Type B pancreatic cell (in vitro differentiated cells): ENCODE data around the gene SPACA4. TPM values are rescaled to one million over a fixed set of nuclear protein-coding genes. Genes with fewer than 3 reads are reported as not detected.
A peak's percentile ranks its signal among the peaks of the same experiment; 100 is the strongest.

Experiments used
- DNase-seq: peaks from one replicate; pipeline ENCODE4 v3.0.0; 2021; ENCODE audit warnings: mixed read lengths; ENCODE audit not compliant: unreplicated experiment; ENCODE audit errors: extremely low spot score
- H3K27ac Mint-ChIP-seq: 2 replicates; pipeline ENCODE4 v1.8.0; 2021; ENCODE audit warnings: mild to moderate bottlenecking, mixed read lengths
- H3K27me3 Mint-ChIP-seq: 2 replicates; pipeline ENCODE4 v1.8.0; 2021; ENCODE audit warnings: mixed read lengths
- H3K36me3 Mint-ChIP-seq: 2 replicates; pipeline ENCODE4 v1.8.0; 2021; ENCODE audit warnings: mixed read lengths
- H3K4me1 Mint-ChIP-seq: one replicate; pipeline ENCODE4 v1.8.0; 2021; ENCODE audit warnings: mixed read lengths; ENCODE audit not compliant: unreplicated experiment
- H3K4me3 Mint-ChIP-seq: 2 replicates; pipeline ENCODE4 v1.8.0; 2021; ENCODE audit warnings: mild to moderate bottlenecking, mixed read lengths
- H3K9me3 Mint-ChIP-seq: 2 replicates; pipeline ENCODE4 v1.8.0; 2021; ENCODE audit warnings: mixed read lengths
- total RNA-seq: library from RNA; stranded (reverse); gene quantifications from 2 replicates; pipeline ENCODE4 v1.2.1, GENCODE V29; 2021; ENCODE audit warnings: low replicate concordance
- TF ChIP-seq, protein P1 (sequence below): fragments of 200-600 bp; sonication (generic); conservative IDR thresholded peaks from 2 replicates; pipeline ENCODE4 v1.5.0; 2021; ENCODE audit warnings: antibody characterized with exemption, mild to moderate bottlenecking

The SPACA4 gene
- total RNA-seq, 1 donor from 2014 or later, result not detected

DNA sequence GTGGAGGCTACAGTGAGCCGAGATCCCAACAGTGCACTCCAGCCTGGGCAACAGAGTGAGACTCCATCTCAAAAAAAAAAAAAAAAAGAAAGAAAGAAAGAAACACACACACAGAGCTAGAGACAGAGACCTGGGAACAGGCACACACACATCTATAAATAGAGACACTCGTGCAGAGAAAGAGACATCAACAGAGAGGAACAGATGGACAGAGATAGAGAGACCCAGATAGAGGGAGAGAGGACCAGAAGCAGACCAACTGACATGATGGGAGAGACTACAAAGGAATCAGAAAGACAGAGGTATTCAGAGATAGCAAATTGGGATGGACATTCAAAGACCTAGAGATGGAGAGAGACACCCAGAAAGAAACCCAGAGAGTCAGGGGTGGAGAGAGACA is 41.6 kb downstream of the SPACA4 start:
- H3K4me1 Mint-ChIP-seq, result peaks cover 16% of the 10 kb centered on the region
- no peak overlapping the region for H3K4me3 Mint-ChIP-seq
- TF ChIP-seq, protein P1, sequence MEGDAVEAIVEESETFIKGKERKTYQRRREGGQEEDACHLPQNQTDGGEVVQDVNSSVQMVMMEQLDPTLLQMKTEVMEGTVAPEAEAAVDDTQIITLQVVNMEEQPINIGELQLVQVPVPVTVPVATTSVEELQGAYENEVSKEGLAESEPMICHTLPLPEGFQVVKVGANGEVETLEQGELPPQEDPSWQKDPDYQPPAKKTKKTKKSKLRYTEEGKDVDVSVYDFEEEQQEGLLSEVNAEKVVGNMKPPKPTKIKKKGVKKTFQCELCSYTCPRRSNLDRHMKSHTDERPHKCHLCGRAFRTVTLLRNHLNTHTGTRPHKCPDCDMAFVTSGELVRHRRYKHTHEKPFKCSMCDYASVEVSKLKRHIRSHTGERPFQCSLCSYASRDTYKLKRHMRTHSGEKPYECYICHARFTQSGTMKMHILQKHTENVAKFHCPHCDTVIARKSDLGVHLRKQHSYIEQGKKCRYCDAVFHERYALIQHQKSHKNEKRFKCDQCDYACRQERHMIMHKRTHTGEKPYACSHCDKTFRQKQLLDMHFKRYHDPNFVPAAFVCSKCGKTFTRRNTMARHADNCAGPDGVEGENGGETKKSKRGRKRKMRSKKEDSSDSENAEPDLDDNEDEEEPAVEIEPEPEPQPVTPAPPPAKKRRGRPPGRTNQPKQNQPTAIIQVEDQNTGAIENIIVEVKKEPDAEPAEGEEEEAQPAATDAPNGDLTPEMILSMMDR, result no peak
- H3K9me3 Mint-ChIP-seq, result no peaks in the 10 kb centered on the region
- no peaks in the 10 kb centered on the region for H3K27me3 Mint-ChIP-seq
- H3K27ac Mint-ChIP-seq, result no peak overlapping the region
- DNase-seq, result no peak
- no peaks in the 10 kb centered on the region for H3K36me3 Mint-ChIP-seq

DNA sequence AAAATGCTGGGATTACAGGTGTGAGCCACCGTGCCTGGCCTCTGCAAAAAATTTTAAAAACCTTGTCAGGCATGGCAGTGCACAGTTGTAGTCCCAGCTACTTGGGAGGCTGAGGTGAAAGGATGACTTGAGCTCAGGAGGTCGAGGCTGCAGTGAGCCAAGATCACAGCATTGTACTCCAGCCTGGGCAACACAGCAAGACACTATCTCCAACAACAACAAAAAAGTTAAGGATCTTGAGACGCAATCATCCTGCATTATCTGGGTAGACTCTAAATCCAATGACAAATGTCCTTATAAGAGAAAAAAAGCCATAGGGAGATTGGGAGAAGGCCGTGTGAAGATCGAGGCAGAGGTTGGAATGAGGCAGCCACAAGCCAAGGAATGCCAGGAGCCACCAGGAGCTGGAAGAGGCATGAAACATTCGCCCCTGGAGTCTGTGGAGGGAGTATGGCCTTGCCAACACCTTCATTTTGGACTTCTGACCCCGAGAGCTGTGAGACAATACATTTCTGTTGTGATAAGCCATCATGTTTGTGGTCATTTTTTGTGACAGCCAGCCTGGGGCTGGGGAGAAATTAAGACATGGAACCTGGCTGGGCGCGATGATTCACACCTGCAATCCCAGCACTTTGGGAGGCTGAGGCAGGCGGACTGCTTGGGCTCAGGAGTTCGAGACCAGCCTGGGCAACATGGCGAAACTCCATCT is 44.6 kb downstream of the SPACA4 start:
- Mint-ChIP-seq H3K4me1 (peaks cover 14% of the 10 kb centered on the region), H3K27ac (no peak overlapping the region), H3K4me3 (no peak overlapping the region), H3K9me3 (no peaks in the 10 kb centered on the region), H3K27me3 (no peaks in the 10 kb centered on the region), H3K36me3 (no peaks in the 10 kb centered on the region)
- TF ChIP-seq, protein P1, result no peak
- DNase-seq, result no peak

DNA sequence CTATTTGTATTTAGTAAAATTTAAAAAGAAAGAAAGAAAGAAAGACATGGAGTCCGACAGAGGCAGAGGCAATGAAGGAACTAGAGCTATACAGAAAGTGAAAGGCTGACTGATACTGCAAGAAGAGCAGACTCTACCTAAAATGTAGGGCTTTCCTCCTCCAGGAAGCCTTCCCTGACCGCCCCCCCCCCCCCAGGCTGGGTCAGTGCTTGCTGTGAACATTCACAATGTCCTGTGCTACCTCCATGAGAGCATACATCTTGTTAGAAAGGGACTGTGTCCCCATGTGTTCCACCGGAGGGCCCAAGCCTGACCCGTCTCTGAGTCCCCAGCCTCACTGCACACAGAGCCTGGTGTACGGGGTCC is 45.1 kb downstream of the SPACA4 start:
- no peak for DNase-seq
- TF ChIP-seq, protein P1, result no peak
- Mint-ChIP-seq H3K4me1 (peaks cover 14% of the 10 kb centered on the region), H3K27ac (no peak overlapping the region), H3K36me3 (no peaks in the 10 kb centered on the region), H3K27me3 (no peaks in the 10 kb centered on the region), H3K4me3 (no peak overlapping the region), H3K9me3 (no peaks in the 10 kb centered on the region)

DNA sequence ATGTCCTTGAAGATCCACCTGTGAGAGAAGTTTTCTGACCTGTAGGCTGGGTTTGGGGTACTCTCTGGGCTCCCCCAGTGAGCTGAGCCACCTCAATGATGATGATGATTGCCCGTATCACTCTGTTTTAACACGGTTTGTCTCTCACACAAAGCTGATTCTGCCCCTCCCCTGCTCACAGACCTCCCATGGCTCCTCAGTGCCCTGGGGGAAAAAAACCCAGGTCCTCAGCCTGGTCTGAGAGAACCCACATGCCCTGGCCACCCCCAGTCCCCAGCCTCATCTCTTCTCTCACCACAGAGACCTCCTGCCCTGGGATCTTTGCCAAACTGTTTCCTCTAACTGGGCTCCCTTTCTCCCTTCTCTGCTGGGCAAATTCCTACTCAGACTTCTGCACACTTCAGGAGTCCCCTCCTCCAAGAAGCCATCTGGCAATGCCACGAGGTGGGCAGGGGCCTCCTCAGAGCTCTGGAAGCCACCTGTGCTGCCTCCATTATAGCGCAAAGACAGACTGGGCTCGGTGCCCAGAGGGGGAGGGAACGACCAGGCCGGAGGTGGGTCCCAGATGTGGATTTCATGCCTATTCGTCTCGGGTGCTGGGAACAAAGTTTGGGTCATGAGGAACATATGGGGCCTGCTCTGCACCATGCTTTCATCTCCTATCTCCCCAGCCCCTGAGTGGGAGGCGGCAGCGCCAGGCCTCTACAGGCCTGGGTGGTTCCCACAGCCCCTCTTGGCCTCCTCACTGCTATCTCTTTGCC is 47.9 kb downstream of the SPACA4 start:
- no peak overlapping the region for H3K4me3 Mint-ChIP-seq
- H3K27ac Mint-ChIP-seq, result no peak overlapping the region
- no peak for DNase-seq
- no peaks in the 10 kb centered on the region for H3K9me3 Mint-ChIP-seq
- H3K4me1 Mint-ChIP-seq, result peaks cover 17% of the 10 kb centered on the region
- TF ChIP-seq, protein P1, result no peak
- no peaks in the 10 kb centered on the region for H3K36me3 Mint-ChIP-seq
- no peaks in the 10 kb centered on the region for H3K27me3 Mint-ChIP-seq

DNA sequence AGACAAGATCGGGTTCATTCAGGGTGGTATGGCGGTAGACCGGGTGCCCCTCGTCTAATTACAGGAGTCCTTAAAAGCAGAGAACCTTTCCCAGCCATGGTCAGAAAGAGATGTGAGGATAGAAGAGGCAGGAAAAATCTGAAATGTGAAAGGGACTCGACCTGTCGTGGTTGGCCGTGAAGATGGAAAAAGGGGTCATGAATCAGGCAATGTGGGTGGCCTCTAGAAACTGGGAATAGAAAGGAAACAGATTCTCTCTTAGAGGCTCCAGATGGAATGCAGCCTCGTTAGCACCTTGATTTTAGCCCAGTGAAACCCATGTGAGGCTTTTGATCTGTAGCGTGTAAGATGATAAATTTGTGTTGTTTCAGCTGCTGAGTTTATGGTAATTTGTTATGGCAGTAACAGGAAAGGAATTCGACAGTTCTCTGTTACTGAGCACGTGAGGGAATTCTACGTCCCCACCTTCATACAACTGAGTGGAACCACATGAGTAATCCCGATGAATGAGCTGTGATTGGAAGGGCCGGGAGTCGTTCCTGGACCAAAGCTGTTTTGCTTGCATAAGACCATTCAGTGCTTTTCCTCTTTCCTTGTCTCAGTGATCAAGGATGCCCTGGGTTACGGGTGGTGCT is 50.4 kb downstream of the SPACA4 start:
- DNase-seq, result no peak
- TF ChIP-seq, protein P1, result no peak
- peak overlapping the region; percentile 36 for H3K27ac Mint-ChIP-seq
- H3K36me3 Mint-ChIP-seq, result no peaks in the 10 kb centered on the region
- H3K4me3 Mint-ChIP-seq, result no peak overlapping the region
- peaks cover 22% of the 10 kb centered on the region for H3K4me1 Mint-ChIP-seq
- H3K9me3 Mint-ChIP-seq, result no peaks in the 10 kb centered on the region
- no peaks in the 10 kb centered on the region for H3K27me3 Mint-ChIP-seq

Other genes with a start within 250 kb of the SPACA4 start
- 8.6 and 12.8 TPM in 2 replicates for gene TMEM143, start 242.8 kb upstream of the SPACA4 start, total RNA-seq
- not detected in 2 replicates for gene SYNGR4, start 242.4 kb upstream of the SPACA4 start, total RNA-seq
- gene KDELR1, start 215.2 kb upstream of the SPACA4 start, total RNA-seq, result 227 and 245 TPM in 2 replicates
- 0.45 and 0.58 TPM in 2 replicates for gene GRIN2D, start 213.1 kb upstream of the SPACA4 start, total RNA-seq
- 37.2 and 44.0 TPM in 2 replicates for gene GRWD1, start 160.8 kb upstream of the SPACA4 start, total RNA-seq
- gene KCNJ14, start 151.2 kb upstream of the SPACA4 start, total RNA-seq, result 1.8 TPM in 2 replicates
- gene CYTH2, start 137.4 kb upstream of the SPACA4 start, total RNA-seq, result 115 and 139 TPM in 2 replicates
- gene LMTK3, start 94.9 kb upstream of the SPACA4 start, total RNA-seq, result 12.2 and 21.6 TPM in 2 replicates
- 0.77 and 5.3 TPM in 2 replicates for gene SULT2B1, start 54.6 kb upstream of the SPACA4 start, total RNA-seq
- 6.1 and 8.1 TPM in 2 replicates for gene FAM83E, start 8.3 kb downstream of the SPACA4 start, total RNA-seq
- gene RPL18, start 12.4 kb downstream of the SPACA4 start, total RNA-seq, result 1,623 and 1,815 TPM in 2 replicates
- gene SPHK2, start 12.8 kb downstream of the SPACA4 start, total RNA-seq, result 44.0 and 47.1 TPM in 2 replicates
- gene DBP, start 30.6 kb downstream of the SPACA4 start, total RNA-seq, result 24.5 and 31.5 TPM in 2 replicates
- gene CA11, start 39.4 kb downstream of the SPACA4 start, total RNA-seq, result 13.8 and 43.3 TPM in 2 replicates
- gene NTN5, start 66.3 kb downstream of the SPACA4 start, total RNA-seq, result 0.86 and 1.2 TPM in 2 replicates
- gene FUT2, start 89.2 kb downstream of the SPACA4 start, total RNA-seq, result 9.0 and 13.3 TPM in 2 replicates
- 2.0 and 3.6 TPM in 2 replicates for gene MAMSTR, start 113.0 kb downstream of the SPACA4 start, total RNA-seq
- 1.9 and 4.6 TPM in 2 replicates for gene RASIP1, start 133.9 kb downstream of the SPACA4 start, total RNA-seq
- gene IZUMO1, start 140.2 kb downstream of the SPACA4 start, total RNA-seq, result 2.2 and 4.8 TPM in 2 replicates
- gene FUT1, start 145.9 kb downstream of the SPACA4 start, total RNA-seq, result 11.2 and 15.0 TPM in 2 replicates
- not detected in 2 replicates for gene FGF21, start 148.8 kb downstream of the SPACA4 start, total RNA-seq
- gene BCAT2, start 204.3 kb downstream of the SPACA4 start, total RNA-seq, result 52.8 and 73.3 TPM in 2 replicates
- gene HSD17B14, start 229.7 kb downstream of the SPACA4 start, total RNA-seq, result 9.4 and 12.9 TPM in 2 replicates